ENCODE data around the gene XG.

DNA sequence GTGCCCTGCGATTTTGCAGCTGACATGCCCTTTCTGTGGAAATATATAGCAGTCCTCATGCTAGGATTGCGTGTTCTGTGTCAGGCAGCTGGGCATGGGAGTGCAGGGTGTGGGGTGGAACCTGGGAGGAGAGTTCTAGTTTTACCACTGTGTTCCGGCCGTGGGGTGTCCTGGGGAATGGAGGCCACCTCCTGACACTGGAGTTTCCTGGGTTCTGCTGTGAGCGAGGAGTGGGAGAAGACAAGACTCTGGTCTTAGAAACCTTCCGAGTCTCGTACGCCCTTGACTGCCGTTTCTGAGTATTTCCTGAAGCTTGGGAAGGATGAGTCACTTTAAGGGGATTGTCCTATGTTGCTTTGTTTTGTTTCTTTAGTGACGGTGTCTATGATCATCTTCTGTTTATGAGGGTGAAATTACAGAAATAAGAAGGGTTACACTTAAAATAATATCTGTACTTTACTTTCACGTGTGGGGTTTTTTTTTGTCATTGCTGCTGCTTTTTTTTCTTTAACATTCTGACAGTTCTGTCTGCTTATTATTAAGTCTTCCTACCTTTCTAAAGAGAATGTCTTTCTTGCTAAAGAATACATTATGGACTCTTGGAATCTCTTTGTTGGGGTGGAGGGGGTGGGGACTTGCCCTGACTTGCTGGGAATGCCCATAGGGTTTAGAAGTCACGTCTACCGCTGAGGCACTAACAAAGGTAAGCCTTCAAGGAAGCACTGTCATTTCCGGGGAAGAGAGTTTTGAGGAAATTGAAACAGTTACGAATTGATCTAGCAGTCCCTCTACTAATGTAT is 41.6 kb upstream of the XG start:
- no peak for TF ChIP-seq CTCF (IDR thresholded peaks at IDR 0.05; ENCODE audit: low read depth, low read length)
- no peak for TF ChIP-seq EZH2phosphoT487 (IDR thresholded peaks at IDR 0.05; ENCODE audit: low read depth)

Data from OCI-LY3 (cell line).